Stimulated activated CD4-positive, alpha-beta T cell treated with anti-CD3 and anti-CD28 coated beads, Interleukin-15, amount 100 ng/mL, for 1 hour (primary cell): ENCODE measurements around the gene SUSD6.

Experiments used
- DNase-seq, 2 donors: peaks; one replicate each; pipeline ENCODE4 v3.0.0-alpha.2; 2020; ENCODE audit warnings: low read depth in 1 of 2, low spot score in 1 of 2

SUSD6 gene, protein sequence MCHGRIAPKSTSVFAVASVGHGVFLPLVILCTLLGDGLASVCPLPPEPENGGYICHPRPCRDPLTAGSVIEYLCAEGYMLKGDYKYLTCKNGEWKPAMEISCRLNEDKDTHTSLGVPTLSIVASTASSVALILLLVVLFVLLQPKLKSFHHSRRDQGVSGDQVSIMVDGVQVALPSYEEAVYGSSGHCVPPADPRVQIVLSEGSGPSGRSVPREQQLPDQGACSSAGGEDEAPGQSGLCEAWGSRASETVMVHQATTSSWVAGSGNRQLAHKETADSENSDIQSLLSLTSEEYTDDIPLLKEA

DNA sequence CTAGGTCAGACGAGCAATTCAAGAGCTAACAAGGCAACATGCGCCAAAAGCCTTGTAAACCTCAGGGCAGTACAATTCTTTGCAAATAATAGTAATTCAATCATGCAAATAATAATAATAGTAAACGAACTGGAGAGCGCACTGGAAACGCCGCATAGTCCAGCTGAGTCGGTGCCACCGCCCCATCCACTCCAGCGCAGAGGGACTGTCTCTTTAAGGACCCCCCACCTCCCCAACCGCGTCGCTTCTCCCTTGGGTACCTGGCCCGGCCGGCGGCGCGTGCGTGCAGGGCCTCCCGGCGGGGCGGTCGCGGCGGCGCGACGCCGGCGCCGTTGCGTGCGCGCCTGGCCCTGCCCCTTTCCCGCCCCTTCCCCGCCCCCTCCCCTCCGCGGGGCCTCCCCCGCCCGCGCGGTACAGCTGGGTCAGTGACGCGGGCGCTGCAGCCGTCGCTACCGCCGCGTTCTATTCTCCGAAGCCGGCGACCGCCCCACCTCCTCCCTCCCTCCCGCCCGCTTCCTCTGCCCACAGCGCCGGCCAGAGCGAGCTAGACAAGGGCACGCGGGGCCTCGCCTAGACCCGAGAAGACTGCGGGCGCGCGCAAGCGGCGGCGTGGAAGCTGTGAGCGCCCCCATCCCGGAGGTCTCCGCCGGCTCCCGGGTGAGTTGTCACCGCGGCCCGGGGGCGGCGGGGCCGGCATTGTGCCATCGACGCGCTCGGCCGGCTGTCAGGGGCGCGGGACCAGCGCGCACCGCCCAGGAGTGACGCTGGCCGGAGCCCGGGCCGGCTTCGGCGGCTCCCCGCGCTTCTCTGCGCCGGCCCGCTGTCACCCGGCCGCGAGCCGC lies at the start of gene SUSD6:
SUSD6 (plus strand) TSS at position 425 of the 842 bp plus-strand sequence. CDS start 46,997 bp downstream, outside the sequence.
- DNase-seq = peak; percentile 77 to 86

DNA sequence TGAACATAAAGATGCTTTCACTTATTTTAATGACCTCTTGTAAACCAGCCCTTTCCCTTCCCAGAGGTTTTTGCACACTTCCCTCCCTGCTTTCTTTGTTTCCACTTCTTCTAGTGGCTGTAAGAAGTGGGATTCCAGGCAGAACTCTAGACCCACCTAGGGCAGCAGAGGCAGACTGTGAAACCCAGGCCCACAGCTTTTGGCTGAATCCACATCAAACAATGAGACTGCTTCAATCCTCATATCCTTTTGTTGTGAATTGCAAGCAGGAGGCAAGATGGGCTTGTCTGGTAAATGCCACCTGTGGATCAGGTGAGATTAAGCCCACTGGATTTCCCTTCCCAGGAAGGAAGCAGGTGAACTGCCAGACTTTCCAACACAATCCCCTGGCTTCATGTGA lies 49.5 kb upstream of the SUSD6 start:
- no peak for DNase-seq

DNA sequence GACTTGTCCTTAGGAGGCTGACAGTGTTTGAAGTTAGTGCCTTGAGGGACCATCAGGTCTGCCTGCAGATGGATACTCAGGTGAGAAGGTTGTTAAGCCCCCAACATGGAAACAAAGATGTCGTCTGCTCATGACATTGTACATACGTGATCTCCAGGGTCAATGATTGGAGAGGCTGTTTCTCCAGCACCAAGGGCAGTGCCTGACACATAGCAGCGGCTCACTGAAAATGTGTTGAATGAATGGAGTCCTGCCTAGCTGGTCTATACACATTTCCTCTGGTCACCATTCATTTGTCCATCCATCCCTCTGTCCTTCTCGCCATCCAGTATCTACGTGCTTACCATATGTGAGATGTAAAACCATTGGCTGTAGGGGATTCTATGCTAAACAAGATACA lies 43.8 kb upstream of the SUSD6 start:
- no peak for DNase-seq

DNA sequence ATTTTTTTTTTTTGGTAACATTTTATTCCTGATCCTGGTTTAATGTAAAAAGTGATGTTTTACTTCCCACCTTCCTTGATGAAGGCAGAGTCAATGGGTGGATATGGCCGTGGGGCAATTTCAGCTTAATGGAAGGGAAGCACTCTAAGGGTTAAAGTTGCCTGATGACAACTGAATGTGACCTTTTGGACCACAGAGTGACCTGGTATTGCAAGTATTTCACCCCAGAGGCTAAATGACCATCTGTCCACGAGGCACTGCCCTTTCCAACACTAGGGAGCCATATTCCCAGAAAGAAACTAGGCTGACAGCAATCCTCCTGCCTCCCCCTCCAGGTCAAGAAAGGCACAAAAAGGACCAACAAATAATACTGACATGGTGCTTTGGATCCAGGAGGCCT lies 41.5 kb upstream of the SUSD6 start:
- no peak for DNase-seq

DNA sequence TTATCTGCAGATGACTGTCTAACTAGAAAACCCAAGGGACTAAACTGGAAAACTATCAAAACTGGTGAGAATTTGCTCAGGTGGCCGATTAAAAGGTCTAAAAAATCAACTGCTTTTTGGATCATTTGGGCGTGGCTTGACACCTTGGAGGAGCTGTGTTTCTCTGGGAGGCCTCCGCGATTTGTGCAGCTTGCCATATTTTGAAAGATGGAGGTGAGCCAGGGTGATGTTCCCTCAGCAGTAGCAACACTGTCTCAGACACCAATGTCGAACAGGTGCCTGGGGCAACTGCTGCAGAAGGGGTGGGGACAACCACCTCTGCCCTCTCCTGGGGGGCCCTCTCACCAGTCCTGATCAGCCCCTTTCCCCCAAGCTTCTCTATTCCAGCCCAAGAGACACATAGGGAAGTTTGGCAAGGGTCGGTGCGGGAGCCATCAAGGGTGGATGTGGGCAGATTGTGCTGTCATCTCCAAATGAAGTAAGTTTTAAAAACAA lies 40.5 kb upstream of the SUSD6 start:
- DNase-seq = no peak

DNA sequence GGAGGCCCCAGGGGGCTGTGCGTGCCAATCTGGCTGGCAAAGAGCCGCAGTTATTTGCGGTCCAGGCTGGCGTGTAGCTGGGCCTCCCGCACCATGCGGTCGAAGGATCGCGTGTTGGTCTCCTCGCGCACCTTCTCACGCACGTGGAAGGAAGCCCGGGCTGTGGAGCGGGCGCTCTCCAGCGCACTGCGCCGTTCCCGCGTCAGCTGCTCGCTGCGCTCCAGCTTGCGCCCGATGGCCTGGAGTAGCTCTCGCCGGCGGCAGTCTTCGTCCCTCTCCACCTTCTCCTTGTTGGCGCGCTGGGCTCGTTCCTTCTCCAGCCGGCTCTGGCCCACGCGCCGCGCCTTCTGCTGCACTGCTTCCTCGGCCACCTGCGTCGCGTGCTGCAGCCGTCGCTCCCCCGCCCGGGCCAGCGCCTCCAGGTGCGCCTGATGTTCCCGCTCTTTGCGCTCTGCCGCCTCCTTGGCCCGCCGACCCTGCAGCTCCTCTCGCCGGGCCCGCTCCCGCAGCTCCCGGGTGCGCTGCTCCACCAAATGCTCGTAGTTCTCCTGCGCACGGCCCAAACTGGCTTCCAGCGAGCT lies 39.9 kb upstream of the SUSD6 start:
- DNase-seq = no peak

DNA sequence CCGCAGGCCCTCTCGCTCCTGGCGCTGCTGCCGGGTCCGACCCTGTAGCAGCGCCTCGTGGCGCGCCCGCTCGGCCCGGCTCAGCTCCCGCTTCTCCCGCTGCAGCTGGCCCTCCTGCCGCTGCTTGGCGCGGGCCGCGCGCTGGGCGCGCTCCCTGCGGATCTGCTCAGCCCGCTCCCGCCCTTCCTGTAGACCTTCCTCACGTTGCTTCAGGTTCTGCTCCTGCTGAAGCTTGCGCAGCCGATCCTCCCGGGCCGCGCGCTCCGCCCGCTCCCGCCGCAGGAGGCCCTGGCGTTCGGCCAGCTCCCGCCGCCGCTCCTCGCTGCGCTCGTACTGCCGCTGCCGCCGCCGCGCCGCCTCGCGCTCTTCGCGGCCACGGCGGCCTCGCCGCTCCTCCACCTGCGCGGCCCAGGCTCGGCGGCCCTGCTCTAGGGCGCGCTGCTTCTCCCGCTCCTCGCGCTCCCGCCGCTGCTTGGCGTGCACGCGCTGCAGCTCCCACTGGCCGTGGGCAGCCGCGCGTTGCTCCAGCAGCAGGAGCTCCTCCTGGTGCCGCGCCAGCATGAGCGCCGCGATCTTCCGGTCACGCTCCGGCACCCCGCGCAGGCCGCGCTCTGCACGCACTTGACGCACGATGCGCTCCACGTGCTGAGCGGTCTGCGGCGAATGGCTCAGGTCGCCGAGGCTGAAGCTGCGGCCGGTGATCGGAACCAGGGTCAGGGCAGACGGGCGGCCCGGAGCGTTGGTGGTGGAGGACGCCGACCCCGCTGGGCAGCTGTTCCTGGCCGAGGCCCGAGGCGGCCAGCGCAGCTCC lies 39.2 kb upstream of the SUSD6 start:
- peak in 1 of 2 donors; percentile 4 for DNase-seq

DNA sequence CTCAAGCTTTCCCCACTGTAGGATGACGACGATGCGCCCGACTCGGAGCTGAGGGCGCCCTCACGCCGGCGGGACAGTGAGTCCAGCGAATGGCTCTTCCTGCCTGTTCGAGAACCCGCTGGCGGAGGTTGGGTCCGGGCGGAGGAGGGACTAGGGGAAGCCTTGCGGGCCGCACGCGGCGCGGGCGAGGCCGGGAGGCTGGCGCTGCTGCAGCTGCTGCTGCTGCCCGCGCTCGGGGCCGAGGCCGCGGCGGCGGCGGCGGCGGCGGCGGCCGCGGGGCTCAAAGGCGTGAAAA lies 38.6 kb upstream of the SUSD6 start:
- DNase-seq = no peak

DNA sequence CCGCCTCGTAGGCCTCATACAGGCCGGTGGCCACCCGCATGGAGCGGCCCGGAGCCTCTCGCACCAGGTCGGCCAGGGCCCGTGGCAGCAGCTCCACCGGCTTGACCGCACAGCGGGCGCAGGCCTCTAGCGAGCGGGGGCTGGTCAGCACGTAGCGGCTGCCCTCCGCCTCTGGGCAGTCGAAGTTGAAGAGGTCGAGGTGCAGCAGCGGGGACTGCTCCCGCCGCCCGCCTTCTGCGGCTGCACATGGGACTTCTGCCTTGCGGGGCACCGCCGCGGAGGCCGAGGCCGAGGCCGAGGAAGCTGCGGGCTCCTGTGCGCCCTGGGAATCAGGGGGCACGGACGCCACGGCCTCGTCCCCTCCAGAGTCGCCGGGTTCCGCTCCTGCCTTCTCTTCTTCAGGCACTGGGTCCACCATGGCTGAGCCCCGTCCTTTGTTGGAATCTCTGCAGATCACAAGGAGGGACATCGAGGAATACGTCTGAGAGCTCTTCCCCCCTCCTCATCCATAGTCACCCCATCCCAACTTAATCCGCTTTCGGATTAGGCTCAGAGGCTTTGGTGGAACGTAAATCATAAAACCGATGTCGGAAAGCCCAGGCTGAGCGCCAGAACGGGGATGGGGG lies 38.1 kb upstream of the SUSD6 start:
- no peak for DNase-seq

DNA sequence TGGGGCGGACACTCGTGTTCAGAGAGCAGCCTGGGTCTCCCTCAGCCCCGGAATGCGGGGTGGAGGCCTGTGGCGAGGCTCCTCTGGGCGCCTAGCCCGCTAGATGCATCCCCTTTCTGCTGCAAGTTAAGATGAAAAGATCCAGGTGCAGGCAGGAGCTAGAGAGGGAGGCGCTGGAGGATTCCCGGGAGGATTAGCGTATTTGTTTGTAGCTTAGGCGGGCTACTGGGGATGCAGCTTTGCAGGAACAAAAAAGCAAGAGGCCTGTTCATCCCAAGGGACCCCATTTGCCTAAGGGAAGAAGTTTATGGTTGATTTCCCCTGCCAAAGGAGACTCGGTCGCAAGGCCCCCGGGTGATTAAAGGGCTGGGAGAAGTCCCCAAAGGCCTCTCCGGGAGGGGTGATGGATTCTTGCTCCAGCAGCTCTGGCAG lies 37.5 kb upstream of the SUSD6 start:
- peak in 1 of 2 donors; percentile 6 for DNase-seq

DNA sequence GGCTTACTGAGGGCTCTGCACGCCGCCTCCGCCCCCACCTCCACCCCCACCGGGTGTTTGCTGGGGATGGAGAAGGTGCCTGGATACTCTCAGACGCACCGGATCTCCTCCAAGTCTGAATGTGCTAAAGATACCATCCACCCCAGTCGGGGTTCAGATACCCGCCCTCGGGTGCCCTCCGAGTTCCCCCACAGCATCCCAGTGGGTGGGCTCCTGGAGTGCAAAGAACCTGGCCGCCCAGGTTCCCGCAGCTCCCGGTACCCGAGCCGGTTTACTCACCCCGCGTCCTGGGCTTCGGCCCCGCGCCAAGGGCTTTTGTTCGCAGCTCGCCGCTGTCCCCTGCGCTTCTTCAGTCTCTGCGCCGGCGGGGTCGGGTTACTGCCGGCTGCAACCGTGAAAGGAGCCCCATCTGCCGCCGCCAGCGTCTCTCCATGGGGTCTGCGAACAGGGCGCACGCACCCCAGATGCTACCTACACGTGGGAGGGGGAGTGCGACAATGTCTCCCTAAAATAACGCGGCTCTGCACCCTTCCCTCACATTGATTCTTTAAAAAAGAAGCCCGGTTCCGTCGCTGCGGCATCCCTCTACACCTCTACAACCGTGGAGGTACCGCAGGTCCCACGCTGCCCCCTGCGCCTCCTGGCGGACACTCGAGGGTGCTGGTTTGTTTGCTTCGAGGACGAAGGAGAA lies 37.0 kb upstream of the SUSD6 start, which contains the start of gene CCDC177:
CCDC177 (minus strand) TSS at position 609 of the 691 bp plus-strand sequence. CDS start 1,249 bp downstream, outside the sequence.
- peak; percentile 48 to 68 for DNase-seq

DNA sequence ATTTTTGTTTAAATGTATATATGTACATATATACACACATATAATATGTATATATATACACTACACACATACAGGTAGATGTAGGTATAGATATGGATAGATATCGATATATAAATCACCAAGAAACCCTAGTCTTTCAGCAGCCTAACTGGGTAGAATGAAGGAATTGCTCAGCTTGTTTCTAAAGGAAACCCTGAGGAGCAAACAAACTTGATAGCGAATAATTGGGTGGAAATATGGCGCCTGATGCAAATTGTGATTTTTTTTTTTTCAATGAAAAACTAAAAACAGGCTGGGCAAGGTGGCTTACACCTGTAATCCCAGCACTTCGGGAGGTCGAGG lies 36.5 kb upstream of the SUSD6 start:
- no peak for DNase-seq

DNA sequence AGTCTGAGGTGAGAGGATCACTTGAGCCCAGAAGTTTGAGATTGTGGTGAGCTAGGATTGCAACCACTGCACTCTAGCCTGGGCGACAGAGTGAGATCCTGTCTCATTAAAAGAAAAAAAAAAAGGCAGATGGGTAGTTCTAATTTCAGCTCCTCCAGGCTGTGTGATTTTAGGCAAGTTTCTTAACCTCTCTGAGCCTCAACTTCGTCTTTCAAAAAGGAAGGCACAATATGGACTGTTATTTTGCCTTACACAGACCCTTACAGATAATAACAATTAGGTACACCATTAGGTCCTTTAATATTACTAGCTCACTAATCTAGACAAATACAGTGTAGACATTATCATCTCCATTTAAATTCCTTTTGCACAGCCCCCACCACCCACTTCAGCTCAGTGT lies 31.9 kb upstream of the SUSD6 start:
- DNase-seq = no peak

DNA sequence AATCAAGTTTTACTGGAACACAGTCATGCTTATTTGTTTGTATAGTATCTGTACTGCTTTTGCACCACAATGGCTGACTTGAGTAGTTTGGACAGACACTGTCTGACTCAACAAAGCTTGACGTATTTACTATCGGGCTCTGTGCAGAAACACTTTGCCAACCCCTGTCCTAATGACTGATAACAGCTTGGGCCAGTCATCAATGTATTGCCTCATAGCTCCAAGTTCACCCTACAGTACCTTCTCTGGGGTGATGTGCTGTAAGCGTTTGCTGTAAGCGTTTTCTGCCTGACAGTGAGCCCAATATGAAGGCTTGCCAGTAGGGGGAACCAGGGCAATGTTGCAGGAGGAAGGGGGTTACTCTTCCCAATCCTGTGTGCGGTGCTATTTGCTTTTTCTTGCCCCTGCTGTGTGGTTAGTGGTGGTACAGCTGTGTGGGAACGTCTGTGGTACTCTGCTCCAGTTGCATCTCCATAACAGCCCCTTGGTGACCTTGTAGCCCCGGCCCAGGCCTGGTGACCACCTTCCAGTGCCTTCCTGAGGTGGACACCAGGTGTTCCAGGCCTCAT lies 31.3 kb upstream of the SUSD6 start:
- no peak for DNase-seq

DNA sequence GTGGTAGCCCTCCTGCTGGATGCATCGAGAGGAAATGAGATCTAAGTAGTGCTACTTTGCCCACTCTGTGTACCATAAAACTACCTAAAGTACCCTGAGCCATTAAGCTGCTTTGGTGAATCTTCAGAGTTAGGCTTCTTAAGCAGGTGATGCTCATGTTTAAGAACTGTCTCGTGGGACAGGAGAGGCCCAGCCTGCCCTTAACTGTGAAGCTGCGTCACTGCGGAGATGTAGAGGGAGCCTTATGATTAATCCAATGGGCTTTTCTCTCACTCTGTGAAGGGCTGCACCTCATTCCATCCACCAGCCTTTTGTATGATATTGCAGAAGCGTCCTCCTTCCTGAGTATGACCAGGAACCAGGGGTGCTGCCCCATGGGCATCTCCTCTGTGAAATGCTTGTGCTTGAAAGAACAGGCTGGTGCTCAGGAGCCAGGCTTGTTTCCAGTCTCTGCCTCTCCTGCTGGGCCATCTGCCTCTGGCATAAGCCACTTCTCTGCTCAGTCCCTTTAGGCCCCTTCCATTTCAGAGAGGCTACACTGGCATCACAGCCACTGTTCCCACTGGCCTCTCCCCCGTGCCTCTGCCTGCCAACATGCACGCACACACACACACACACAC lies 30.0 kb upstream of the SUSD6 start:
- DNase-seq = no peak

DNA sequence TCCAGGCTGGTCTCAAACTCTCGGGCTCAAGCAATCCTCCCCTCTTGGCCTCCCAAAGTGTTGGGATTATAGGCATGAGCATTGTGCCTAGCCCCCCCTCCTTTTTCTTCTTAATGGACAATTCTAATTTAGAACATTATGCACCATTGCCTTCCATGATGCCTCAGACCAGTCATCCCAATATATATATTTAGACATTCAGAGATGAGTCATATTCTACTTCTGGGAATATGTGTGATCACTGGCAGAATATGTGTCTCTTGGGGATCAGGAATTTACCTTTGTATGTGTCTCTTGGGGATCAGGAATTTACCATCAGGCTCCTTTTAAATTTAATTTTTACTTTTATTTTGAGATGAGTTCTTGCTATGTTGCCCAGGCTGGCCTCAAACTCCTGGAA lies 29.2 kb upstream of the SUSD6 start:
- no peak for DNase-seq

DNA sequence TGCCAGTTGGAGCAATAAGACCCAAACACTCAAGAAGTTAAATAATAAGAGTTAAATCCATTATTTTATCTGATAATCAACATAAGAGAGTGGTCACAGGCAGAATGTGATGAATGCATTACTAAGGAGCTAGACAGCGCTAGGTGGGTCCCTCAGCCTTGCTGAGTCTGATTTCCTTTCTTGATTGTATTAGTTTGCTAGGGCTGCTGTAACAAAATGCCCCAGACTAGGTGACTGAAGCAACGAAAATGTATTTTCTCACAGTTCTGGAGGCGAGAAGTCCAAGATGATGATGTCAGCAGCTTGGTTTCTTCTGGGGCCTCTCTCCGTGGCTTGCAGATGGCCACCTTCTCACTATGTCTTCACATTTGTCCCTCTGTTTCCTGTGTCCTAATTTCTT lies 28.6 kb upstream of the SUSD6 start:
- no peak for DNase-seq

DNA sequence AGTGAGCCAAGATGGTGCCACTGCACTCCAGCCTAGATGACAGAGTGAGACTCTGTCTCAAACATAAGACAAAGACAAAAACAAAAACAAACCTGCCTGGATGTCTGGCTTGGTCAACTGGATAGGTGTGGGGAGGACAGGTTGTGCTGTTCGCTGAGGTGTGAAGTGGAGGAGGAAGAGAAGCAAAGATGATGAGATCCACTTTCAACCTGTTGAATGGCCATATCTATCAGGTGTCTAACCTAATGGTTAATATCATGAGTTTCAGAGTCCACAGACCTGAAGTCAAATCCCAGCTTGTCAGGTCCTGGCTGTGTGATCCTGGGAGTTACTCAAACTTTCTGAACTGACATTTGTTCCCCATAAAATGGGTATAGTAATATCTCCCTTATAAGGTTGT lies 27.0 kb upstream of the SUSD6 start:
- no peak for DNase-seq

DNA sequence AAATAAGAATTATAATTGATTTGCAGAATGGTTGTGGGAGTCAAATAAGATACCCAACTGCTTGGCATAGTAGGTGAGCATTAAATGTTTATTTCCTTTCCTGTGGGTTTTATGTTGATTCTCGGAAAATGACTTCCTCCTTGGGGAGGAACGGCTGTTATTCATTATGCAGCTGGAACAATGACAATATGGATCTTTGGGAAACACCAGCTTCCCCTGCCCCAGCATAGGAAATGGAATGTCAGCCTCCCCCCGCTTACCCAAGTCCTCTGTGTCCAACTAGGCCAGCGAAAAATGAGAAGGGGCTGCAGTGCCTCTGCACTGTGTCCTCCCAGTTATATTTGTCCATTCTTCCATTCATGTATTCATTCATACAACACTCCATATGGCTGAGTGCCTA lies 25.0 kb upstream of the SUSD6 start:
- no peak for DNase-seq
